Neutrophil (primary cell): ENCODE results near the gene LAMA3.
"Not testable (repeated sequence)": the region's sequence is repeated elsewhere in the genome, so short reads cannot be mapped to it uniquely, and the experiment has no call there.

Experiments used
- H3K27ac ChIP-seq: fragments of 200-600 bp; sonication (generic); 2 replicates; pipeline ENCODE4 v1.5.1; 2016; ENCODE audit warnings: mild to moderate bottlenecking, moderate library complexity
- H3K27me3 ChIP-seq: fragments of 200-600 bp; sonication (generic); 2 replicates; pipeline ENCODE4 v1.6.0; 2016; ENCODE audit warnings: mild to moderate bottlenecking
- H3K36me3 ChIP-seq: fragments of 200-600 bp; sonication (generic); 2 replicates; pipeline ENCODE4 v1.5.1; 2017
- H3K4me1 ChIP-seq, 2 experiments: fragments of 200-600 bp in 1 of 2; sonication (generic) in 1 of 2; 1 replicate in 1 of 2; 2 replicates in 1 of 2; pipeline versions ENCODE4 v1.5.1 to v1.6.1; 2013 to 2016; ENCODE audit warnings: low read depth in 1 of 2, low read length in 1 of 2, mild to moderate bottlenecking in 1 of 2, moderate library complexity in 1 of 2; ENCODE audit not compliant: control insufficient read depth in 1 of 2, insufficient read depth in 1 of 2
- H3K4me3 ChIP-seq, 2 experiments: fragments of 200-600 bp in 1 of 2; sonication (generic) in 1 of 2; 1 replicate in 1 of 2; 2 replicates in 1 of 2; pipeline ENCODE4 v1.5.1; 2013 to 2016; ENCODE audit warnings: low read depth in 1 of 2, low read length in 1 of 2, mild to moderate bottlenecking in 1 of 2, moderate library complexity in 1 of 2
- H3K9me3 ChIP-seq: fragments of 200-600 bp; sonication (generic); 2 replicates; pipeline ENCODE4 v1.5.1; 2016
- CTCF ChIP-seq: fragments of 200-600 bp; sonication (generic); IDR thresholded peaks from 2 replicates; pipeline ENCODE4 v1.5.1; 2016; ENCODE audit warnings: antibody characterized with exemption

LAMA3 gene

DNA sequence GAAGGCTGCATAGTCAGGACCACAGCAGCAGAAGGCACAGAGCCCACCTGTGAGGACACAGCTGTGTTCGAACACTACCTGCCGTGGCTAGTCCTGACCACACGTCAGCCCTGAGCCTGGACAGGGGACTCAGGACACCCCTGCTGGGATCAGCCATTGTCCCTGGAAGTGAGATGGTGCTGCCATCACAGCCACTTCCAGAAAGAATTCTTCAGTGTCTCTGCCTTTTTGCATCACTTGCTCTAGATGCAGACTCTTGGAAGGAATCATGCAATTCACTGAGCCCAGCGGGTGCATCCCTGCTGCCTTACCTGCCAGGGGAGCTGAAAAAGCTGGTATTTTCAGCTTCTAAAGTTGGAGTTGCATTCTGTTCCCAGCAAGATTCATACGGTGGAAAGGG lies 49.3 kb downstream of the LAMA3 start:
- Histone ChIP-seq H3K36me3 (no peaks in the 10 kb centered on the region), H3K27ac (no peak overlapping the region), H3K9me3 (no peaks in the 10 kb centered on the region), H3K4me1 (no peaks in the 10 kb centered on the region), H3K27me3 (peaks cover 14% of the 10 kb centered on the region), H3K4me3 (no peak overlapping the region)
- no peak for TF ChIP-seq CTCF

- H3K4me1 ChIP-seq = no peaks in the 10 kb centered on the region
- H3K9me3 ChIP-seq = no peaks in the 10 kb centered on the region
- no peak overlapping the region for H3K4me3 ChIP-seq
- no peak for TF ChIP-seq CTCF
- no peaks in the 10 kb centered on the region for H3K36me3 ChIP-seq
- no peak overlapping the region for H3K27ac ChIP-seq
- peaks cover 14% of the 10 kb centered on the region for H3K27me3 ChIP-seq
These were observed 51.0 kb downstream of the LAMA3 start for GRCh38 chr18:23740105-23740830.

DNA sequence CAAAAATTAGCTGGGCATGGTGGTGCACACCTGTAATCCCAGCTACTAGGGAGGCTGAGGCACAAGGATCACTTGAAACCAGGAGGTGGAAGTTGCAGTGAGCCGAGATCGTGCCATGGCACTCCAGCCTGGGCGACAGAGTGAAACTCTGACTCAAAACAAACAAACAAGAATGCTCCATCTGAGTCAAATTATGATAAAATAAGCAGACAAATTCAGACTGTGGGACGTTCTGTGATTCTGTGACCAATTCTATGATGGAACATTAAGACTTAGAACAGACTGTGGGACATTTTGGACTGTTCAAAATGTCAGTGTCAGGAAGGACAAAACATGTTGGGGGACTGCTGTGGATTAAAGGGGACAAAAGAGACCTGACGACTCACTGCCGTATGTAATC lies 52.7 kb downstream of the LAMA3 start:
- not testable (repeated sequence) for H3K9me3 ChIP-seq, H3K4me1 ChIP-seq, H3K36me3 ChIP-seq, H3K27ac ChIP-seq, H3K4me3 ChIP-seq
- H3K27me3 ChIP-seq = peaks cover 14% of the 10 kb centered on the region

DNA sequence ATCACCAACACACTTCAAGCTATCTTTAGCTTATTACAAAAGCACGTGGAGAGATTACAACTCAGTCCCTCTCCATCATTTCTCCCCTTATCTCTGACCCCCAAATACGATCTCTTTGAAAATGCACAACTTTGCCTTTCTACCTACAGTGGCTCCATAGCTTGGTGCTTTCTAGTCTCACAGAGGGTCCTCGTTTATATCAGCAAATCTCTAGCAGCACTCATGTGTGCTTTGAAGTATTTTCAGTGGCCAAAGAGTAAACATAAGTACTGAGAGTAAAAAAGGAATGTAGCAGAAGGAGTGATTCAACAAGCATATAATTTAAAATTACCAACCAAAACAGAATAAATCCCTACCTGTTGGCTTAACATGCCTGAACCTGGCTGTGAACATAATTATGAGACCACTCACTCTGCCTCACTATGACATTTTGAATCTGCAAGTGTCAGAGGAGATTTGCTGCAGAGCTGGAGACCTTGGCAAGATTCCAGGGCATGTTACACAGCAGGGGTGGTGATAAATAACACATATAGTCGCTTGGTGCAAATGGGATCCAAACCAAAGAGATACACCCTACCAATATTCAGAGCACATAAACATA lies 54.6 kb downstream of the LAMA3 start:
- no peaks in the 10 kb centered on the region for H3K27me3 ChIP-seq
- no peaks in the 10 kb centered on the region for H3K4me1 ChIP-seq
- H3K4me3 ChIP-seq = no peak overlapping the region
- no peak for TF ChIP-seq CTCF
- no peaks in the 10 kb centered on the region for H3K9me3 ChIP-seq
- H3K27ac ChIP-seq = no peak overlapping the region
- H3K36me3 ChIP-seq = no peaks in the 10 kb centered on the region

DNA sequence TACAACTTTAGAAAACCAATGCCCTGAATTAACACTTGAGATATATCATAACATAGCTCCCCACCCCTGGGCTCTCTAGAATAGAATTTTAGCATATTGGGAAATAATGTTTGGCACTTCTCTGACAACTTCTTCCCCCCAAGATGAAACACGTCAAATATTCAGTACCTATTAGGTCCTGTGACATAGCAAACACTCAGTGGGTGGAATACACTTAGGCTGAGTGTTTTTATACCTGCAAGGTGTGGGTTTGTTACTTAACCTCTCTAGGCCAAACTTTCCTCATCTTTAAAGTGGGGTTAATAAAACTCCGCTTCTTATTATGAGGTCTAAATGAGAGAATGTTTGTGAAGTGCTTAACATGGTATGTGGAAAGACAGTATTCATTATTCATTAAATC lies 56.1 kb downstream of the LAMA3 start:
- Histone ChIP-seq H3K9me3 (no peaks in the 10 kb centered on the region), H3K36me3 (no peaks in the 10 kb centered on the region), H3K4me3 (no peak overlapping the region), H3K4me1 (no peaks in the 10 kb centered on the region), H3K27ac (no peak overlapping the region), H3K27me3 (no peaks in the 10 kb centered on the region)
- no peak for TF ChIP-seq CTCF

DNA sequence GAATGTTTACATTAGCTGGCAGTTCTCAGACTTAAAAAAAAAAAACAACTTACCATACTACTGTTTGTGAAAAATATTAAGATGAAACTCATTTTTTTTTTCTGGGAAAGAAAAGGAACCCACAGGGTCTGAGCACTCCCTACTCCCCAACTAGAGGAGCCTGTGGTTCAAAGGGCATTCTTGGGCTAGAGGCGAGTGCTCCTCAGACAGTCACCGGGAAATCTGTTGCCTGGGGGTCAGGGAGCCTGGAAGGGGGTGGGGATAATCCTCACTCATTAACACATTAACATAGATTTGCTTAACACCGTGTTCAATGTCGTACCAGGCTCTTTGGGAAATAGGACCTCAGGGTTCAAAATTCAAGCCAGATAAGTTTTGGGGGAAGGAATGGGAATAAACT lies 57.6 kb downstream of the LAMA3 start:
- Histone ChIP-seq H3K9me3 (no peaks in the 10 kb centered on the region), H3K4me1 (no peaks in the 10 kb centered on the region), H3K36me3 (no peaks in the 10 kb centered on the region), H3K27ac (no peak overlapping the region), H3K27me3 (no peaks in the 10 kb centered on the region), H3K4me3 (no peak overlapping the region)
- TF ChIP-seq CTCF = no peak
